GM10847 (cell line): Measurements from ENCODE around the gene SMIM8.

Experiments
- POLR2A ChIP-seq: IDR thresholded peaks from 2 replicates; pipeline ENCODE4 v1.6.1; 2011; ENCODE audit not compliant: insufficient read length; ENCODE audit errors: extremely low read depth

SMIM8 gene

DNA sequence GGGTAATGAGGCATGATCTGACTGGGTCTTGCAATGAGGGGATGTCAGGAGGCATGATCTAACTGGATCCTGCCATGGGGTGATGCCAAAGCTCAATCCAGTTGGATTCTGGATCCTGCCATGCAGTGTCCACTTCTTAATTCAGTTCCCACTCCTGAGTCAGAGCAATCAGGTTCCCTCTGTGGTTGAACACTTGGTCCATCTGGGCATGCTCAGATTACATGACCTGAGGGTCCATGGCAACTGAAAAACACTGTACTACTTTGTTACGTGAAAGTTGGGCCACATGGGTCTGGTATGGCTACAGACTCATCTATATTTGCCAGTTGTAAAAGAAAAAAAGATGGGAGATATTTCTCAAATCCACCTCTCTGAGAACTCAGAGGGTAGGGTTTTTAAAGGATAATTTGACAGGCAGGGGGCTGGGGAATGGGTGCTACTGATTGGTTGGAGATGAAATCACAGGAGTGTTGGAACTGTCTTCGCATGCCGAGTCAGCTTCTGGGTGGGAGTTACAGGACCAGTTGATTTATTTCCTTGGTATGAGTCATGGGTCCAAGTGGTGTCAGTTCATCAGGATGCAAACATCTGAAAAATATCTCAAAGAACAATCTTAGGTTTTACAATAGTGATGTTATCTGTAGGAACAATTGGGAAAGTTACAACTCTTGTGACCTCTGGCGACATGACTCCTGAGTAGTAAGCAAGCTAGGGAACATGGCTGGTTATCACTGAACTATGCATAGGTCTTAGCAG, 43.9 kb downstream of the SMIM8 start:
- no peak for TF ChIP-seq POLR2A

DNA sequence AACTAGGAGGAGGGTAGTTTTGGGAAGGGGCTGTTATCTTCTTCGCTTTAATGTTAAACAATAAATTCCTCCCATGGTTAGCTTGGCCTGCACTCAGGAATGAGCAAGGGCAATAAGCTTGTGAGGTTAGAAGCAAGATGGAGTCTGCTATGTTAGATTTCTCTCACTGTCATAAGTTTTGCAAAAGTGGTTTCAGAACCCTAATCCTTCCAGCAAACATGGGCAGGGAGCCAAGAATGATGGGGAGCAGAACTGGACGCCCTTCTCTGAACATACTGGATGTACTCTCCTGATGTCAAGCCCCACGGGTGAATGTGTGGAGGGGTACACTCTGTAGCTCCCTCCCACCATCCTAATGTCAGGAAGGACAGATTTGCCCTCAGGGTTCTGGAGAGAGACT, 44.5 kb downstream of the SMIM8 start:
- TF ChIP-seq POLR2A: no peak

DNA sequence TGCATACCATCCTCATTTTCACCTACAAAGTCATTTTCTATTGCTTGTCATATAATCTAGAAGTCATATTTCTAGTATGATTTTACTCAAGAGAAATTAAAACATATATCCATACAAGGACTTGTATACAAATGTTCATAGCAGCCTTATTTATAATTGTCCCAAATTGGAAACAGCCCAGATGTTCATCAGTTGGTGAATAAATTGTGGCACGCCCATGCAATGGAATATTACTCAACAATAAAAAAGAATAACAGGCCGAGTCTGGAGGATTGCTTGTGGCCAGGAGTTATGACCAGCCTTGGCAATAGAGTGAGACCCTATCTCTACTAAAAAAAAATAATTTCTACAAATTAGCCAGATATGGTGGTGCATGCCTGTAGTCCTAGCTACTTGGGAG, 51.0 kb downstream of the SMIM8 start:
- TF ChIP-seq POLR2A: no peak

DNA sequence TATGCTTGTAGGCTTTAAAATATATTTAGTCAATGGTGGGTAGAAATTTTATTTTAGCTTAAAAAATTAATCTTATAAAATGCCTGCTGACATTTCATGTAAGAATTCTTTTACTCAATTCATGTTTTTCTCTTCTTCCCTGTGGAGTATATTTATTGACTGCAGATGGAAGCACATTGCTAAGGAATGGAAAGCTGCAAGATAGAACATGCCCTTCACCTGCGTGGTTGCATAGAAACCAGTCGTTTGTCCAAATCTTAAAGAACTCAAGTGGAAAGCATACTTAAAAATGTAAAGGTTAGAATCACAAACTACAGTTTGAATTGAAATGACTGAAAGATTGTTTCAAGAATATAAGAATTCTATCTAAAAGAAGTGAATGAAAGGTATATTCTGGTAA, 52.9 kb downstream of the SMIM8 start:
- no peak for TF ChIP-seq POLR2A

DNA sequence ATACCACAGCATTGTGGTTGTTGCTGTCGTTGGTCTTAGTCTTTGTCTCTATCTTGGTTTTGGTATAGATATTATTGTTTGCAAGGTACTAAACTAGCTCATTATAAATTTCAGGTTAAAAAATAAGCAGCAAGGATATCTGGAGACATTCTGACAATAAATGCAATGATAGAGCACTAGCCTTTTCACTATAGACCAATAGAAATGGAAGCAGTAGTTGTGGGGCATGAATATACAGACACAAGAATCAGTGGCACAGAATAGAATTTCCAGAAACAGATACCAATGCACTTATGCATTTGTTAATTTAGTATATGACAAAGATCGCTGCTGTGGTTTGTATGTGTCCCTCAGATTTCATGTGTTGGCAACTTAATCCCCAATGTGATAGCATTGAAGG, 54.3 kb downstream of the SMIM8 start:
- TF ChIP-seq POLR2A: no peak

DNA sequence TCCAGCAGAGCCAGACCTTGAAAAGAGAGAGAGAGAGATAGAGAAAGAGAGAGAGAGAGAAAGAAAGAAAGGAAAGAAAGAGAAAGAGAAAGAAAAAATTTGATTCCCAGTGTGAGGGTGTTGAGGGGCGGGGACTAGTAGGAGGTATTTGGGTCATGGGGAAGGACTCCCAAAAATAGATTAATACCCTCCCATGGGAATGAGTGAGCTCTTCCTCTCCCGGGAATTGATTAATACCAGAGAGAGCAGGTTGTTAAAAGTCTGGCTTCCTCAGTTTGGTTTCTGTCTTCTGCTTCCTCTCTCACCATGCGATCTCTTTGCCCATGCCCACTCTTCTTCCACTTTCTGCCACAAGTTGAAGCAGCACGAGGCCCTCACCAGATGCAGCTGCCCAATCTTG, 56.6 kb downstream of the SMIM8 start:
- no peak for TF ChIP-seq POLR2A

DNA sequence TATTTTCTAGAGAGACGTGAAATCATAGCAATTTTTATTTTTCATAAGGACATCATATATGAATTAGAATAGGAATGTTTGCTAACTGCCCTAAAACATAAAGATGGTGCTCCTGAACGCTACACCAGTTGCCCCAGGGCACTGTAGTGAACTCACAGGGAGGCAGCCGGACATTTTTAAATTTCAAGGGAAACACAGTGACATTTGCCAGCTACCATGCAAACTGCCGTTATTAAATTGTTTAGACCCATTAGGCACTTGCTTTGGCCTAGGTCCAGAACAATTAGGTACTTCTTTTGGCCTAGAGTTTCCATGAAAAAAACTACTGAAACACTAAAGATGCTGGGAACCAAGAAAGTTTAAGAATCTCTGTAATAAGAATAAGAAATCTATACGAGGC, 60.5 kb downstream of the SMIM8 start:
- TF ChIP-seq POLR2A: no peak

DNA sequence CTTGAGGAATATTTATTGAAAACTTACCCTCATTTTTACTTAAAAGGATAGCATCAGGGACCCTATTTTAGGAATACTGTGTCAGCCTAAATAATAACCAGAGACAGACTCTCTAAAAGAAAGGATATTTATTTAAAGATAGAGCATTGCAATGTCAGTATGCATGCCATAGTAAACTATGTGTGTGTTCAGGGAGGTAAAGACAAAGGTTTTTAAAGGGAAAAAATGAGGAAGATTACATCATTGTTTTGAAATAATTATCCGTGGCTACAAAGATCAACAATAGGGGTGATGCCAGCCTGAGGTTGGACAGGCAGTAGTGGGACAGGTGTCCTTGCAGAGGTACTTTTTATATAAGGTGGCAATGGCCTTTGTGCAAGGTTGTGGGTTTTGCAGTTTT, 61.6 kb downstream of the SMIM8 start:
- TF ChIP-seq POLR2A: no peak

DNA sequence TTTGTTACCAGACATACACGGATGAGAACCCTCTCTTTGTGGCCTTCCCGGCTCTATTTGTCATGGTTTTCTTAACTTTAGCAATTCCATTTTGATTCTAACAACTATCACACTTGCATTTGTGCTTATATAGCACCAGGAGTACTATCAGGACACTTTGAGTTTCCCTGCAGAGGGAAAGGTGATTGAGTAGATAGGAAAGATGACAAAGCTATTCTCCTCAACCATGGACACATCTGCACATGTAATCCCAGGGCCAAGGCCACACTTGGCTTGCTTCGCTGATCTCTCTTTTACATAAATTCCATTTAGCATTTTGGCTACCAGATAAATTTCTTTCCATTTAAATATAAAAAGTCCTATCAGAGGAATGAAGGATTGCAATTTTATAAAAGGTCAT, 62.1 kb downstream of the SMIM8 start:
- no peak for TF ChIP-seq POLR2A

DNA sequence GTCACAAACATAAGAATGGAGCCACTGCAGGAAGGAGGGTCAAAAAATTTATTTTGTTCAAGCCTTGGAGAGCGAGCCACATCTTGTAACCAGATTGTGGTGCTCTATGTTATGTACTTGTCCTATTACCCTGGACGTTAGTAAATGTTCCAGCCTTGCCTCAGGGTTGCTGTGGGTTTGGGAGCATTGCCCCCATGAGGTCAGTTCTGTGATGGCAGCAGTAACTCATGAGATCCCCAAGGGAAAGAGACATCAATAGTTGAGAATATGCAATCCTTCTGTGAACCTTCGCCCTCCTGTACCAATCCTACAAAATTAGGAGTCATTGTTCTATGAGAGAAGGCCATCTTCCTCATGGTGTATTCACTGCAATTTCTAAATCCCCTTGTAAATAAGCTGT, 68.9 kb downstream of the SMIM8 start:
- TF ChIP-seq POLR2A: no peak
